CD4-positive, alpha-beta T cell treated with Interleukin-21 for 1 hour (primary cell): ENCODE measurements around the gene NETO2.
"Not testable (repeated sequence)": the region's sequence is repeated elsewhere in the genome, so short reads cannot be mapped to it uniquely, and the experiment has no call there.

Experiments used
- DNase-seq: peaks from one replicate; pipeline ENCODE4 v3.0.0-alpha.2; 2020

The NETO2 gene

DNA sequence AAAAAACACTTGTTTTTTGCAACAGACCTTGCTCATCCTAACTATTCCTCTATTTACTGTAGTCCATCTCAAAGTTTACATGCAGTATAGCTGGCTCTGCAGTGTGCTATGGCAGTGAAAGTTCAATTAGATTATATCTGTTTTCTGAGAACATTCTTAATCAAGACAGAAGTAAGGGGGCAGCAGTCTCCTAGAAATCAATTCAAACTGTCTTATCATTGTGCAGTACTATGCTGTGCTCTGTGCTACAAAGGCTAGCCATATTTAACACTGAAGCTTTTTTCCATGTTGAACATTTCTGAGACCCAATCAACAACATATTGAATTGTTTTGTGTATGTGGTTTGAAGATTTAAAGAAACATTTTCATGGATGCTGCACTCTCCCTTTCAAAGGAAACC is 11.4 kb downstream of the NETO2 start:
- DNase-seq: no peak

DNA sequence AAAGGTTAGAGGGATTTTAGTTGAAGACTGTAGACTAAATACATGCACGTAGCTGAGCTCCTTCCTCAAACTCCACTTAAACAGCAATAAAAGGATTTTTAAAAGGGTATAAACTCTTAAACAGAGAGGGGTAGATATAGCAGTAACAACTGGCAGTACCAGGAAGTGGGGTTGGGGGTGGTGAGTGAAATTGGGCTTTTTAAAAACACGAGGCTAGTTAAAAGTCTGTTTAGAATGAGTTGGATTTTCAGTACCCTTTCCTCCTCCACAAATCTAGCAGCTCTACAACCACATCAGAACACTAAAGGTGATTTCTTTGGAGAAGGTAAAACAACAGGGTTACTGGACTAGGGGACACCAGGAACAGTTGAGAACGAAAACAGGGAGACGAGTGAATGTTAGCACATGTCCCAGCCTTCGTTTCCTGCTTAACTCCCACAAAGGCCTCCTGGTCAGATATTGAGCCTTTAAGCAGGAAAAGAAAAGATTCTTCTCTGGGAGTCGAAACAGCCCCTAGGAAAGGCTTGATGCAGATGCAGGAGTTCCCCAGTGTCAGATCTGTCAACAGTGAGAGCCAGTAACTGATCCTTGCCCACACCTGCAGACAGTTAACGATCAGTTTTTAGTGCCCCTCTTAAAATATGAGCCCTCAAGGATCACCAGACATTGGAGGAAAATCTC is 13.8 kb downstream of the NETO2 start:
- no peak for DNase-seq

DNA sequence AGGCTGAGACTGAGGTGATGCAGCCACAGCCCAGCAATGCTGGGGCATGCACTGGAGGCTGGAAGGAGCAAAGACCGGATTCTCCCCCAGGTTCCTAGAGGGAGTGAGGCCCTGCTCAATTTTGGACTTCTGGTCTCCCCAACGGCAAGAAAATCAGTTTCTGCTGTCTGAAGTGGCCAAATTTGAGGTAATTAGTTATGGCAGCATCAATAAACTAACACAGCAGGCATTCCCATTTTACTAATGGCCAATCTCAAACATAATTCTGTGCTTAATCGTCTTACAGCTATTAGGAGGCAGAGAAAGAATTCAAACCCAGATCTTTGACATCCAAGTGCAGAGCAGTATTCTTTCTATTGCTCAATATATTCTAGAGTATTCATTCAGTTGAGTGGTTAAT is 16.2 kb downstream of the NETO2 start:
- no peak for DNase-seq

DNA sequence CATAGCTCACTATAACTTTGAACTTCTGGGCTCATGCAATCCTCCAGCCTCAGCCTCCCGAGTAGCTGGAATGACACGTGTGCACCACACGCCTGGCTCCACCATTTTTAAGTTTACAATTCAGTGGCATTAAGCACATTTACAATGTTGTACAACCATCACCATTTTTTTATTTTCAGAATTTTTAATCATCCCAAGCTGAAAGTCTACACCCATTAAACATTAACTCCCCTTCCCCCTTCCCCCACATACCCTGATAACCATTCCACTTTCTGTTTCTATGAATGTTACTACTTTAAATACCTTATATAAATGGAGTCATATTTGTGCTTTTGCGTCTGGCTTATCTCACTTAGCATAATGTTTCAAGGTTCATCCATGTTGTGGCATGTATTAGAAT is 18.0 kb downstream of the NETO2 start:
- no peak for DNase-seq

GRCh38 chr16:47113130-47113529 is 30.6 kb downstream of the NETO2 start:
- no peak for DNase-seq

GRCh38 chr16:47110939-47111338 is 32.8 kb downstream of the NETO2 start:
- DNase-seq: no peak

DNA sequence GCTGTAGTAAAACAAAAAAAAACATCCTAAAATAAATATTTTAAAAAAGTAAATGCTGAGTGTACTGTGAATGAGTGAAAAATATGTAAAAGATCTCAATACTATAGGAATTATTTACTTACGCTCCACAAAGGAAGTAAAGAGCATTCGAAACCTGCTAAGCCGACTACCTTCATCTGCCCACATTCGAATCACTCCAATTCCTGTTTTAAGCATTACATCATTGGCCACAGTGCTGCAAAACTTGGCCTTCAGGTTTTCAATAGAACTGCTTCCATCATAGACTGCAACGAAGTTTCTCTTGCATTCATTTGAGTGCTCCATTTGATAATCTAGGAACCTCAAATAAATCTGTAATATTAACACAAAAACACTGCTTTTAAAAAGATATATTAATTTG is 34.4 kb downstream of the NETO2 start:
- no peak for DNase-seq

GRCh38 chr16:47102921-47103320 is 40.8 kb downstream of the NETO2 start:
- not testable (repeated sequence) for DNase-seq

- DNase-seq: not testable (repeated sequence)
Measured at GRCh38 chr16:47097154-47097553, 46.6 kb downstream of the NETO2 start.

- DNase-seq: no peak
Measured at GRCh38 chr16:47096297-47096696, 47.4 kb downstream of the NETO2 start.

DNA sequence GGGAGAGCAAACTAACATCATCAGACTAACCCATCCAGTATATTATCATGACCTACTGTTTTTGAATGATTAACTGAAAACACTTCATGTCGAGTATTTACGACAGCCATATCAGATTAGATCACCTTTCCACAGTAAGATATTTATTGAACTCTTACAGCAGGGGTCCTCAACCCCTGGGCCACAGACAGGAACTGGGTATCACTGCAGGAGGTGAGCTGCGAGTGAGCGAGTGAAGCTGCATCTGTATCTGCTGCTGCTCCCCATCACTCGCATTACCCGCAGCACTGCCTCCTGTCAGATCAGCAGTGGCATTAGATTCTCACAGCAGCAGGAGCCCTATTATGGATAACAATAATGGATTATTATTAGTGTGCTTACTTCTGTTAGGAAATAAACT is 59.5 kb downstream of the NETO2 start:
- DNase-seq: no peak

DNA sequence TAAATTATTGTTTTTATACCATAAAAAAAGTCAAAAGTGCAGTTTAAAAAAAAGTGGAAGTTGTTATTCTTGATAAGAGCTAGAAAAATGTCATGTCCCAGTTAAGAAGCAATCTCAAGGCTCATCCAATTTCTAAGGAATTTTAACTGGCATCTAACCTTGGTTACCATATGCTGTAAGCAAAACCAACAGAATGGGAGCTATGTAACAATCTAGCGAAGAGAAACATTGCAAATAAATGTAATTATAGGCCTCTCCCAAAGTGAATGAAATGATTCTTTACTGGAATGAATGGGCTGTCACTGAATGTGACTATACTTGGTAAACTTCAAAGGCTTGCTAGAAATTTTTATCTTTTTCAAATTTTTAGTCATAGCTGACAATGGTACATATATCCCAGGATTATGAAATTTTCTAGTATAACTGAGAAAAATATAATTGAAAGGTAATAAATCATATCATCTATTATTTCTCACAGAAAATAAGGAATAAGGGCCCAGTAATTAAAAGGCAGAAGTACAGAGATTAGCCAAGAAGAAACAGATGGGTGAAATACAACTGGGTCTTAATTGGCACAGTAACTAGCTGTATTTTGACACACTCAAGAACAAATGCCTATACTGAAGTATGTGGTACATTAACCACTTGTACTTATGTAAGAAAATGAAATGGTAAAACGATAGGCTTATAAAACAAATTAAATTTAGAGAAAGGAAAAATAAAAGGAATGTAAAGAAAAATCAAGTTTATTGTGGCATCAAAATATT is 61.5 kb downstream of the NETO2 start:
- no peak for DNase-seq

DNA sequence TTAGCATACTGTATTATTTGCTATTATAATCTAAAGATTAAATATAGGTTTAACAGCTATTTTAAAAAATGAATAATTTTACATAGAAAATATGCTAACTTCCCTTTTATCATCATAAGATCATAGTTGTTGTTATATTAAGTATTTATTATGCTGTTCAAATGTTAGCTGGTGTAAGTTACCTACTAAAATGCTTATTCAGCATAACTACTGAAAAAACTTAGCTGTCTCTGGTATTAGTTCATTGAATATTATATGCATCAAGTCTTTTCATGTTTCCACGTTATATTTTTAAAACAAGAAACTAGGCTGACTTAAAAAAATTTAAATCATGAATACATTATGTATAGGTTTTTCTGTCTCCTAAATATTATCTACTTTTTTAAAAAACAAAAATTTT is 62.6 kb downstream of the NETO2 start:
- no peak for DNase-seq

GRCh38 chr16:47079860-47080259 is 63.9 kb downstream of the NETO2 start:
- no peak for DNase-seq

DNA sequence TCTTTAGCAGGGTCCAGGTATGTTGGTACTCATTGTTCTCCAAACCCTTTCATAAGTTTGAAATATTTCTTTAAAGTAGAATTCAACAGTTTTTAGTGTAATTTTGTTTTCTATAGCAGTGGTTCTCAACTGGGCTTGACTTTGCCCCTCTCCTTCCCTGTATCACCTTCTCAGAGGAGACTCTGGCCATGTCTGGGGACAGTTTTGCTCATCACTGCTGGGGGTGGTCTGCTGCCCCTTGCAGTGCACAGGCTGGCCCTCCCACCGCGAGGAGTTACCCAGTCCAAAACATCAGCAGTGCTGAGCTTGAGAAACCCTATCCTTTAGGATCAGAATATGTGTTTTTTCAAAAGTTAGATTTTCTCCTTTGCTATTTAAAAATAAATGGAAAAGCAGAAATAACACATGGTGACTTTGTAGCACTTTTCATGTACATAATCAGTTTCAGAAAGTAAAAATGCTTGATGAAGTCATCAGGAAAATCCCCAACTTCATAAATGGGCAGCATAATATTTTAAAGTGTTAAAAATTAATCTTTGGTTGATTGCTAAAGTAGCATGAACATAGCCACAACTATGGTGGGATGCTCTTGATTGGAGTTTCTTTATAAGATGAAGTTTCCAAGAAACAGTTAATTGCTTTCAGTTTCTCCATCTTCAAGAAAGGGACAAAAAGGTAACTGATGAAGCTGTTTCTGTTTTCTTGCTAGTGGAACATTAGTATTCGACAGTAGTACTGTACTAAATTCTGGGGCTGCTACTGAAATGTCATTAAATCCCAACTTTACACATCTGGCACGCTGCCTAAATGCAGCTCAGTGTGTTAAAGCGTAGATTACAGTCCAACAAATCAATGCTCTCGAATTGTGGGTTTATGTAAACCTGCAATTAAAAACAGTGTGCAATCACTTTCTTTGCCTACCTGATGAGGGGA is 70.3 kb downstream of the NETO2 start:
- DNase-seq: no peak

GRCh38 chr16:47072158-47072557 is 71.6 kb downstream of the NETO2 start:
- DNase-seq: no peak

DNA sequence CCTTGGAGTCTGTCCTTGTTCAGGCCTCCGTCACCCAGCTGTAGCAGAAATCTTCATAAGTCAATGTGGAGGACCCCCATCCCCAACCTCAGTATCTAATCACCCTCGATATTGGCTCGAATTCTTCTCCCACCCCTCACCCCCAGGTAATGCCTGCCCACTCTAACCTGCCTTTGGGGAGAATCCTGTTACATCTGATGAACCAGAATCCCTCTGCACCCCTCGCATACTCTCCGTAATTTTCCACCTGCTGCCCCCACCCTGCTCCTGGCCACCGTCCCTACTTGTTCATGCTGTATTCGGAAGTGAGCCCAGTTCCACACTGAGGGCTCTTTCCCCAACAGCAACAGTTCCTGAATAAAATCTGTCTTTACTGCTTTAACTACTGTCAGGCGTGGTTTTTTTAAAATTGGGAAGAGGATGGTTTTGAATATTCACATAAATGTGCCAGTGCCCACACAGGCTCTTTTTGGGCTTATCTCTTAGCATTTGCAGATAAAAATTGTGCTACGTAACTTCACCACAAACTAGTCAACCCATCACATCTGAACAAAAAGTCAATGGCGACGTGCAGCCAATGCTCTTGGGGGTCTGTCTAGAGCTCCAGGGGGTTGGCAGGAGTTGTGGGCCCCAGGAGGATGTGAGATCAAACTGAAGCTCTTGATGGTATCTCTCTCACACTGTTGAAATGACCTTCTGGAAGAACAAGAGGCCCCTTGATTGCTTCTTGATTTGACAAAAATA is 73.7 kb downstream of the NETO2 start:
- no peak for DNase-seq

DNA sequence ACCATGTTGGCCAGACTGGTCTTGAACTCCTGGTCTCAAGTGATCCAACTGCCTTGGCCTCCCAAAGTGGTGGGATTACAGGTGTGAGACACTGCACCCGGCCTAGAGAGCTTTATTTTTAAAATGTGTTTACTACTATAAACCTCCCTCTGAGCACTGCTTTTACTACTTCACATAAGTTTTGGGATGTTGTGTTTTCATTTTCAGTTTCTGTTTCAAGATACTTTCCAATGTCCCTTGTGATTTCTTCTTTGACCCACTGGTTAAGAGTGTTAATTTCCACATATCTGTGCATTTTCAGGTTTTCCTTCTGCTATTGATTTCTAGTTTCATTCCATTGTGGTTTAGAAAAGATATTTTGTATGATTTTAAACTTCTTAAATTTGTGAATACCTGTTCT is 74.4 kb downstream of the NETO2 start:
- DNase-seq: no peak

DNA sequence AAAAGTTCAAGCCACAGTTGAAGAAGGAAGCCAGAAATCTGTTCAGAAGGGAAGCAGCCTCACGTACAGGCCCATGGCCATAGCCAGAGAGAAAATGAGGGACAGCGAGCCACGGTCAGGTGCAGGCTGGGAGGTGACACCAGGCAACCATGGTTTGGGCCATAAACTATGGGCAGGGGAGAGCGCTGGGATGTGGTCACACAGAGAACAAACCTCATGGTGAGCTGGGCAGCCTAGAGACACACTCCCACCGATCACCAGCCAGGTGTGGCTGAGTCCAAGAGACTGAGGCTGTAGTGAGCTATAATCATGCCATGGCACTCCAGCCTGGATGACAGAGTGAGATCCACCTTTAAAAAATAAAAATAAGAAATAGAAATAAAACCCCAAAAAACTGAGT is 76.5 kb downstream of the NETO2 start:
- no peak for DNase-seq

DNA sequence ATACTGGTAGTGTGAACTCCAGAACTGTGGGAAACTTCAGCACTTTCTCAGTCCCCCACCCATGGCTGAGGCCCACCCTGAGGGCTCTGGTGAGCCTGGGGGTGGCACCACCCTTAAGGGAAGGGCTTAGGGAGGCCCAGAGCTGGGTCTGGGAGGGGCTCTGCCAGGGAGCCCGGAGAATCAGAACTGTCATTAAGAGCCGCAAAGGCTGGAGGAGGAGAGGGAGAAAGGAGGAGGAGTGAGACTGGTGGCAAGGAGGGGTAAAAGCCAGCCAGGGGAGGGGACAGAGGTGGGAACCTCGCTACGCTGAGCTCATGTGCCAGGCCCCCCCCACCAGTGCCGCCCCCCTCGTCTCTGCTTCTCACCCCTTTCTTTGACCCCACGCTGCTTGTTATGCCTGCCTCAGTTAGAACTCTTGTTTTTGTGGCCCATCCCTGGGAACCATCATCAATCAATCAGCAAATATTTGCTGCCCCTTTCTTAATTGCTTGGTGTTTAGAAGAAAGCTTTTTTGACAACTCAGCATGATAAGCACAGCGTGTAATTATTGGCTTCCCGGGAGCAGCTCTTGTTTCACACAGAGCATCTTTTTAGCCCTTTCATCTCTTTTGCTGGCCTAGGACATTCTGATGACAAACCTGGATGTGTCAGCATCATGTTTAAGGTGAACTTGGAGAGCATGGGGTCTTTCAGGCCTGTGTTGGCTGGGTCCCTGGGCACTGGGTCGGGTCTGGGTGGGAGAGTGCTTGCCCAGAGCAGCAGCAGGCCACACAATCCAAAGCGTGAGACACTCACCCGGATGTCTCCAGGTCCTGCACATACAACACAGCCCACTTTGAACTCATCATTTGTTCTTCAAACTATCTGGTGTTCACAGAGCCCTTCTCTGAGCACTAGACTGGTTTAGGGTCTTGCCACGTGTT is 77.7 kb downstream of the NETO2 start:
- no peak for DNase-seq

- DNase-seq: no peak
Measured at GRCh38 chr16:47064775-47065174, 79.0 kb downstream of the NETO2 start.
